CD4-positive, alpha-beta T cell (primary cell): ENCODE measurements around the gene RBM48. TPM values are rescaled to one million over a fixed set of nuclear protein-coding genes. Genes with fewer than 3 reads are reported as not detected.

Experiments used
- ATAC-seq: fragments of 200-7000 bp; cut with Tn5 transposase; one replicate; pipeline ENCODE4 v1.10.0; 2022; ENCODE audit warnings: mild to moderate bottlenecking; ENCODE audit not compliant: poor library complexity
- CTCF ChIA-PET: fragments of 350-600 bp; sonication (Branson Sonifier 250); formaldehyde crosslinking; loops from one replicate; lab custom pipeline; 2021; ENCODE audit warnings: antibody characterized with exemption, inconsistent platforms; lab: Charles Lee
- POLR2A ChIA-PET: fragments of 350-600 bp; sonication (Branson Sonifier 250); formaldehyde crosslinking; loops from one replicate; lab custom pipeline; 2021; ENCODE audit warnings: antibody characterized with exemption, inconsistent platforms; lab: Charles Lee
- DNase-seq, 14 experiments: peaks; one replicate each; pipeline ENCODE4 v3.0.0-alpha.2; 2013 to 2020; ENCODE audit warnings: mixed read lengths in 2 of 14
- H3K27ac ChIP-seq, 2 donors: one replicate each; pipeline versions ENCODE4 v1.5.1 to v1.7.0; 2013; ENCODE audit warnings: low read length in 2 of 2, low read depth in 1 of 2, mild to moderate bottlenecking in 1 of 2
- H3K27me3 ChIP-seq, 2 experiments: 1 replicate in 1 of 2; 2 replicates in 1 of 2; pipeline versions ENCODE4 v1.6.1 to v1.7.0; 2013; ENCODE audit warnings: low read length in 2 of 2, control low read depth in 1 of 2, mild to moderate bottlenecking in 1 of 2, moderate library complexity in 1 of 2; ENCODE audit not compliant: insufficient read depth in 2 of 2, control insufficient read depth in 1 of 2
- H3K36me3 ChIP-seq: one replicate; pipeline ENCODE4 v1.6.1; 2013; ENCODE audit warnings: low read length, control low read depth; ENCODE audit not compliant: insufficient read depth
- H3K4me1 ChIP-seq: one replicate; pipeline ENCODE4 v1.6.1; 2013; ENCODE audit warnings: low read length, control low read depth; ENCODE audit not compliant: insufficient read depth
- H3K4me3 ChIP-seq: one replicate; pipeline ENCODE4 v1.5.1; 2013; ENCODE audit warnings: mild to moderate bottlenecking, low read length, moderate library complexity
- H3K9me3 ChIP-seq, 2 experiments: 1 replicate in 1 of 2; 2 replicates in 1 of 2; pipeline versions ENCODE4 v1.6.1 to v1.7.0; 2013; ENCODE audit warnings: low read length in 2 of 2, mild to moderate bottlenecking in 2 of 2, control low read depth in 1 of 2, moderate library complexity in 1 of 2; ENCODE audit not compliant: control insufficient read depth in 1 of 2, insufficient read depth in 1 of 2
- H3K27ac Mint-ChIP-seq: one replicate; pipeline ENCODE4 v1.8.0; 2020; ENCODE audit warnings: mixed read lengths
- H3K27me3 Mint-ChIP-seq: one replicate; pipeline ENCODE4 v1.8.0; 2021; ENCODE audit warnings: mixed read lengths
- H3K36me3 Mint-ChIP-seq: one replicate; pipeline ENCODE4 v1.8.0; 2021; ENCODE audit warnings: low read depth, mixed read lengths
- H3K4me1 Mint-ChIP-seq: one replicate; pipeline ENCODE4 v1.8.0; 2021; ENCODE audit warnings: low read depth, mixed read lengths
- H3K4me3 Mint-ChIP-seq: one replicate; pipeline ENCODE4 v1.8.0; 2020; ENCODE audit warnings: mild to moderate bottlenecking, mixed read lengths
- H3K9me3 Mint-ChIP-seq: one replicate; pipeline ENCODE4 v1.8.0; 2020; ENCODE audit warnings: mixed read lengths
- intact Hi-C, 2 experiments: fragments of 100-400 bp; cut with DNase I in 1 of 2; cut with micrococcal nuclease in 1 of 2; formaldehyde crosslinking; loops; one replicate each; pipeline versions ENCODE4 v1.15.1 to v1.9.0; 2023 to 2025; cut with DNase I, micrococcal nuclease
- total RNA-seq, 174 experiments: library from RNA in 2 of 174; stranded (reverse) in 2 of 174; gene quantifications; one replicate each; pipeline ENCODE4 v1.2.3 and lab custom pipeline; 2021 to 2026
- TF ChIP-seq, protein P1 (sequence below): fragments of 200-600 bp; IDR thresholded peaks from one replicate; pipeline ENCODE4 v1.8.0; 2022; ENCODE audit warnings: antibody characterized with exemption, mild to moderate bottlenecking

The RBM48 gene
- total RNA-seq, 2 experiments from 2014 or later = 45.4 to 47.3 TPM

DNA sequence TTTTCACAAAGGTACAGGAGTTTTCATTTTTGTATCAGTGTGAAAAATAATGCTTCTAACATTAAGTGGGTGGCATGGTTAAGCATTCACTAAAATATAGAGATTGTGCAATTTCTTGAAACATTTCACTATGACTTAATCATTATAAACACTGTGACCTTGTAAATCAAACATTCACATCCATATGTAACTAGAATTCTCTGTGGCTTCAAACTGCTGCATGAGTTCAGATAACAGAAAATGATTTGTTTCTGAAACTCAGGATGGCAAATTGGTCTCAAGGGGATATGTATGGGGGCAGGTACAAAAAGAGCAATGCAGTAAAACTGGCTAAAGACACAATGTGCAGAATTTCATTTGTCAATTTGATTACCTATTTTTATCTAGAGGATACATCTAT lies 57.8 kb downstream of the RBM48 start:
- H3K4me1 Mint-ChIP-seq = peaks cover 81% of the 10 kb centered on the region
- peak overlapping the region; percentile 62 for H3K4me3 Mint-ChIP-seq
- intact Hi-C loops = loop anchor here in 1 of 2 experiments (5.0 to 10.0 kb wide), 3 partner anchors 641 to 1421 kb away; partner anchors contain the start of genes AKAP9 and HEPACAM2
- H3K27ac Mint-ChIP-seq = peak overlapping the region; percentile 16
- H3K9me3 Mint-ChIP-seq = no peaks in the 10 kb centered on the region
- no peaks in the 10 kb centered on the region for H3K27me3 Mint-ChIP-seq
- TF ChIP-seq, protein P1, sequence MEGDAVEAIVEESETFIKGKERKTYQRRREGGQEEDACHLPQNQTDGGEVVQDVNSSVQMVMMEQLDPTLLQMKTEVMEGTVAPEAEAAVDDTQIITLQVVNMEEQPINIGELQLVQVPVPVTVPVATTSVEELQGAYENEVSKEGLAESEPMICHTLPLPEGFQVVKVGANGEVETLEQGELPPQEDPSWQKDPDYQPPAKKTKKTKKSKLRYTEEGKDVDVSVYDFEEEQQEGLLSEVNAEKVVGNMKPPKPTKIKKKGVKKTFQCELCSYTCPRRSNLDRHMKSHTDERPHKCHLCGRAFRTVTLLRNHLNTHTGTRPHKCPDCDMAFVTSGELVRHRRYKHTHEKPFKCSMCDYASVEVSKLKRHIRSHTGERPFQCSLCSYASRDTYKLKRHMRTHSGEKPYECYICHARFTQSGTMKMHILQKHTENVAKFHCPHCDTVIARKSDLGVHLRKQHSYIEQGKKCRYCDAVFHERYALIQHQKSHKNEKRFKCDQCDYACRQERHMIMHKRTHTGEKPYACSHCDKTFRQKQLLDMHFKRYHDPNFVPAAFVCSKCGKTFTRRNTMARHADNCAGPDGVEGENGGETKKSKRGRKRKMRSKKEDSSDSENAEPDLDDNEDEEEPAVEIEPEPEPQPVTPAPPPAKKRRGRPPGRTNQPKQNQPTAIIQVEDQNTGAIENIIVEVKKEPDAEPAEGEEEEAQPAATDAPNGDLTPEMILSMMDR = no peak
- ATAC-seq = no peak
- H3K4me3 ChIP-seq = no peak overlapping the region
- no peaks in the 10 kb centered on the region for H3K27me3 ChIP-seq
- CTCF ChIA-PET = interaction anchor here (1.7 kb wide), 2 partner anchors 8 to 58 kb away, joined by 3 to 4 read pairs; partner anchors contain the start of genes PEX1 and RBM48
- DNase-seq = no peak
- H3K36me3 Mint-ChIP-seq = peaks cover 39% of the 10 kb centered on the region
- H3K36me3 ChIP-seq = peaks cover 5% of the 10 kb centered on the region
- H3K27ac ChIP-seq = no peak overlapping the region
- peaks cover 34% of the 10 kb centered on the region for H3K4me1 ChIP-seq
- POLR2A ChIA-PET = no interaction called here
- no peaks in the 10 kb centered on the region for H3K9me3 ChIP-seq

DNA sequence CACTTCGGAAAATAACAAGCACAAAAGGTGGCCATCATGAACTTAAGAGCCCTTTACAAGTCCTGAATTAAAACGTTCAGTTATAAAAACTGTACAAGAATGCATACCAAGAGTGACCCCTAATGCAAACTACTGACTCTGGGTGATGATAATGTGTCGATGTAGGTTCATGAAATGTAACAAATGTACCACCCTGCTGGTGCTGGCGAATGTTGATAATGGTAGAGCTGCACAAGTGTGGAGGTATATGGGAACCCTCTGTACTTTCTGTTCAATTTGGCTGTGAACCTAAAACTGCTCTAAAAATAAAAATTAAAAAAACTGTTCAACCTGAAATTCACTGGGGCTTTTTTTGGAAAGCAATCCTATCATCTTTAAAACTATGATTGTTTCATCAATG lies 58.2 kb downstream of the RBM48 start:
- peak overlapping the region; percentile 16 for H3K27ac Mint-ChIP-seq
- H3K4me1 ChIP-seq = peaks cover 34% of the 10 kb centered on the region
- intact Hi-C loops = loop anchor here in 1 of 2 experiments (5.0 to 10.0 kb wide), 3 partner anchors 640 to 1420 kb away; partner anchors contain the start of genes AKAP9 and HEPACAM2
- peaks cover 34% of the 10 kb centered on the region for H3K36me3 Mint-ChIP-seq
- H3K9me3 ChIP-seq = no peaks in the 10 kb centered on the region
- no peaks in the 10 kb centered on the region for H3K9me3 Mint-ChIP-seq
- TF ChIP-seq, protein P1 = no peak
- POLR2A ChIA-PET = no interaction called here
- H3K36me3 ChIP-seq = peaks cover 5% of the 10 kb centered on the region
- no peak overlapping the region for H3K27ac ChIP-seq
- ATAC-seq = no peak
- H3K4me3 Mint-ChIP-seq = peak overlapping the region; percentile 62
- H3K27me3 Mint-ChIP-seq = no peaks in the 10 kb centered on the region
- H3K4me1 Mint-ChIP-seq = peaks cover 81% of the 10 kb centered on the region
- DNase-seq = no peak
- H3K4me3 ChIP-seq = no peak overlapping the region
- no peaks in the 10 kb centered on the region for H3K27me3 ChIP-seq
- CTCF ChIA-PET = interaction anchor here (1.7 kb wide), 1 partner anchor 8 kb away, joined by 3 read pairs; no protein-coding TSS in a partner anchor

Other genes starting within 250 kb of the RBM48 start
- gene GATAD1, start 81.3 kb upstream of the RBM48 start, total RNA-seq = 10 to 100 TPM; 12.0 to 13.5 TPM
- gene ERVW-1, start 50.8 kb upstream of the RBM48 start, total RNA-seq = not detected
- 10 to 100 TPM; 19.7 to 20.7 TPM for gene PEX1, start 275 bp upstream of the RBM48 start, total RNA-seq
- gene FAM133B, start 61.6 kb downstream of the RBM48 start, total RNA-seq = 10 to 100 TPM; 81.2 to 83.8 TPM